ENCODE results near the gene IFNL3. TPM values are rescaled to one million over a fixed set of nuclear protein-coding genes. Genes with fewer than 3 reads are reported as not detected.
A peak's percentile ranks its signal among the peaks of the same experiment; 100 is the strongest.
"Not testable (repeated sequence)": the region's sequence is repeated elsewhere in the genome, so short reads cannot be mapped to it uniquely, and the experiment has no call there.

The IFNL3 gene
- total and polyA plus RNA-seq, 9 of the 15 experiments (the other 6 are each of a cell fraction or from before 2014, with no cell fraction given), result not detected

- H3K27ac ChIP-seq (ENCODE audit: extremely low read depth, low read depth, low read length), result no peak overlapping the region
- ChIA-PET CTCF (ENCODE audit: low intra/inter-chr PET ratio) (no interaction called here), POLR2A (no interaction called here)
- no peak overlapping the region for H3K4me2 ChIP-seq (ENCODE audit: insufficient read depth, low read length)
- no peak overlapping the region for H3K9ac ChIP-seq (ENCODE audit: insufficient read depth in 1 of 2, low read depth in 2 of 2, low read length in 2 of 2)
- BruUV-seq (replicated peaks), result no TSS peak
- no peaks in the 10 kb centered on the region for H3K36me3 ChIP-seq (ENCODE audit: control insufficient read depth, insufficient read depth, low read length)
- no peak overlapping the region for H3K4me3 ChIP-seq
- peaks cover 0 to 3% of the 10 kb centered on the region in 2 experiments; a peak in 2 of 5 replicates for H3K27me3 ChIP-seq (ENCODE audit: control insufficient read depth in 2 of 2, insufficient read depth in 2 of 2, low read length in 2 of 2)
- H3K9me3 ChIP-seq (replicated peaks; ENCODE audit: control insufficient read depth, insufficient read depth, low read depth, low read length), result no peaks in the 10 kb centered on the region
- H2AFZ ChIP-seq (ENCODE audit: low read depth, low read length), result no peak overlapping the region
- peaks cover 0 to 9% of the 10 kb centered on the region in 2 experiments; a peak in 2 of 5 replicates for H3K4me1 ChIP-seq (replicated peaks in 1 of 2; ENCODE audit: control insufficient read depth in 2 of 2, insufficient read depth in 2 of 2, low read length in 2 of 2)
- TF ChIP-seq TRIM24 (IDR thresholded peaks at IDR 0.05) (0 out of 4 replicates have a peak, but pooled peaks of 1 of the 2 experiments have one; percentile 36), ZKSCAN3 (CRISPR knock-in tag; IDR thresholded peaks at IDR 0.05) (peak; percentile 94), RBM14 (IDR thresholded peaks at IDR 0.05; ENCODE audit: borderline replicate concordance, insufficient read depth, low read depth, low read length) (no peak)
- H3K79me2 ChIP-seq (ENCODE audit: control insufficient read depth, insufficient read depth, low read length), result no peaks in the 10 kb centered on the region
- DNase-seq (ENCODE audit: extremely low read depth in 1 of 4, low spot score in 3 of 4) (no peak), FAIRE-seq (no peak), ATAC-seq (no peak)
- no peaks in the 10 kb centered on the region for H3K9me1 ChIP-seq (ENCODE audit: control insufficient read depth, insufficient read depth, low read length)
- H4K20me1 ChIP-seq (replicated peaks; ENCODE audit: control insufficient read depth, insufficient read depth, low read length), result no peaks in the 10 kb centered on the region
- intact Hi-C loops (cut with micrococcal nuclease) (no loop called here), in situ Hi-C loops (cut with MboI) (no loop called here)
- 19% methylated on average over 9 of the region's 9 CpGs for WGBS (ENCODE audit: insufficient coverage, low coverage, missing lambda C conversion rate)
Measured at GRCh38 chr19:39270036-39270871, 25.4 kb upstream of the IFNL3 start.

- H3K4me3 ChIP-seq; H3K27ac ChIP-seq (ENCODE audit: extremely low read depth, low read depth, low read length); in situ Hi-C loops (cut with MboI); H3K79me2 ChIP-seq (ENCODE audit: control insufficient read depth, insufficient read depth, low read length); H3K36me3 ChIP-seq (ENCODE audit: control insufficient read depth, insufficient read depth, low read length); H3K9me3 ChIP-seq (replicated peaks; ENCODE audit: control insufficient read depth, insufficient read depth, low read depth, low read length); ATAC-seq; POLR2A ChIA-PET; H3K9ac ChIP-seq (ENCODE audit: insufficient read depth in 1 of 2, low read depth in 2 of 2, low read length in 2 of 2); DNase-seq (ENCODE audit: extremely low read depth in 1 of 4, low spot score in 3 of 4); intact Hi-C loops (cut with micrococcal nuclease); CTCF ChIA-PET (ENCODE audit: low intra/inter-chr PET ratio); H4K20me1 ChIP-seq (replicated peaks; ENCODE audit: control insufficient read depth, insufficient read depth, low read length); BruUV-seq (replicated peaks); H3K9me1 ChIP-seq (ENCODE audit: control insufficient read depth, insufficient read depth, low read length); H2AFZ ChIP-seq (ENCODE audit: low read depth, low read length); H3K4me2 ChIP-seq (ENCODE audit: insufficient read depth, low read length); FAIRE-seq; H3K27me3 ChIP-seq (ENCODE audit: control insufficient read depth in 2 of 2, insufficient read depth in 2 of 2, low read length in 2 of 2): not testable (repeated sequence)
- H3K4me1 ChIP-seq (replicated peaks in 1 of 2; ENCODE audit: control insufficient read depth in 2 of 2, insufficient read depth in 2 of 2, low read length in 2 of 2), result peaks cover 0 to 16% of the 10 kb centered on the region in 2 experiments; a peak in 2 of 5 replicates
- WGBS (ENCODE audit: insufficient coverage, low coverage, missing lambda C conversion rate), result no CpG with 5 or more reads among the region's 10 CpGs
Measured at GRCh38 chr19:39269369-39269768, 24.6 kb upstream of the IFNL3 start.
